K562 (cell line): ENCODE data around the gene SOST. TPM values are rescaled to one million over a fixed set of nuclear protein-coding genes. Genes with fewer than 3 reads are reported as not detected.

Source experiments
- BMI1 ChIP-seq: fragments of 150-350 bp; IDR thresholded peaks from 2 replicates; pipeline ENCODE4 v1.6.1; 2014; ENCODE audit warnings: low read length
- C11orf30 ChIP-seq: fragments of 450-650 bp; IDR thresholded peaks from 2 replicates; pipeline ENCODE4 v1.6.1; 2016; ENCODE audit warnings: low read depth, mild to moderate bottlenecking
- DACH1 ChIP-seq: fragments of 450-650 bp; IDR thresholded peaks from 2 replicates; pipeline ENCODE4 v1.6.1; 2018; ENCODE audit not compliant: partially characterized antibody
- EP400 ChIP-seq: fragments of 450-650 bp; IDR thresholded peaks from 2 replicates; pipeline ENCODE4 v1.6.1; 2017; ENCODE audit warnings: antibody characterized with exemption, mild to moderate bottlenecking, moderate library complexity
- GTF2A2 ChIP-seq: IDR thresholded peaks from 2 replicates; pipeline ENCODE4 v1.6.1; 2016; ENCODE audit warnings: mild to moderate bottlenecking, missing genetic modification characterization, missing compliant biosample characterization
- RBM39 ChIP-seq: fragments of 200-400 bp; formaldehyde crosslinking; optimal IDR thresholded peaks from 2 replicates; pipeline ENCODE3; 2018; ENCODE audit warnings: low read depth, low read length
- RHOXF2B ChIP-seq: fragments of 250-450 bp; sonication (Bioruptor Pico); conservative IDR thresholded peaks from 2 replicates; pipeline ENCODE4 v1.5.1; 2021
- SAFB2 ChIP-seq: fragments of 200-400 bp; formaldehyde crosslinking; IDR thresholded peaks from 2 replicates; pipeline ENCODE4 v1.6.1; 2018; ENCODE audit warnings: borderline replicate concordance, low read length, low read depth, moderate library complexity; ENCODE audit not compliant: severe bottlenecking
- SRSF9 ChIP-seq: fragments of 200-400 bp; formaldehyde crosslinking; IDR thresholded peaks from 2 replicates; pipeline ENCODE4 v1.6.1; 2017; ENCODE audit warnings: low read depth, low read length, borderline replicate concordance
- SUPT5H ChIP-seq: fragments of 450-650 bp; IDR thresholded peaks from 2 replicates; pipeline ENCODE4 v1.6.1; 2016
- ZNF717 ChIP-seq: fragments of 250-450 bp; sonication (Bioruptor Pico); IDR thresholded peaks from 2 replicates; pipeline ENCODE4 v1.5.0; 2021
- polyA plus RNA-seq, 8 experiments: library from polyadenylated mRNA; depleted of rRNA in 4 of 8; stranded (reverse) in 5 of 8; unstranded in 3 of 8; fragments of >200 nt; fragmentation: Nextera tagmentation in 2 of 8; fragmentation: Illumina TruSeq in 1 of 8; extraction: Ambion mirVana in 2 of 8; extraction: Trizol in 1 of 8; gene quantifications; 2 replicates each; pipeline versions ENCODE4 v1.2.1 to v1.2.3, GENCODE V29; 2011 to 2014; ENCODE audit warnings: inconsistent platforms in 1 of 8, missing spikeins in 1 of 8
- total RNA-seq, 7 experiments: library from RNA; depleted of rRNA in 6 of 7; stranded (reverse); fragments of >200 nt in 6 of 7; fragmentation: Illumina TruSeq in 2 of 7; extraction: Trizol in 2 of 7; gene quantifications; 2 replicates each; pipeline versions ENCODE4 v1.2.1 to v1.2.3, GENCODE V29; 2011 to 2021; ENCODE audit warnings: low replicate concordance in 1 of 7
- TF ChIP-seq, protein P1 (sequence below): fragments of 250-450 bp; sonication (Bioruptor Pico); IDR thresholded peaks from 2 replicates; pipeline ENCODE4 v1.5.0; 2022; ENCODE audit warnings: mild to moderate bottlenecking
- TF ChIP-seq, protein P2 (sequence below), 2 experiments: fragments of 200-800 bp in 1 of 2; sonication (Bioruptor generic) in 1 of 2; sonication (generic) in 1 of 2; formaldehyde crosslinking in 1 of 2; IDR thresholded peaks in 1 of 2; conservative IDR thresholded peaks in 1 of 2; 2 replicates each; pipeline versions ENCODE4 v1.5.0 to v1.6.1; 2016 to 2020; ENCODE audit warnings: missing compliant biosample characterization in 1 of 2, missing genetic modification characterization in 1 of 2, missing genetic modification reagents in 1 of 2
- TF ChIP-seq, protein P3 (sequence below), 2 experiments: IDR thresholded peaks; 2 replicates each; pipeline ENCODE4 v1.6.1; 2011; ENCODE audit warnings: borderline replicate concordance in 1 of 2, control low read depth in 1 of 2, low read depth in 1 of 2, low read length in 1 of 2, mild to moderate bottlenecking in 1 of 2, mixed read lengths in 1 of 2, moderate library complexity in 1 of 2; ENCODE audit not compliant: insufficient read depth in 1 of 2, insufficient read length in 1 of 2, poor library complexity in 1 of 2, severe bottlenecking in 1 of 2; ENCODE audit errors: extremely low read depth in 1 of 2
- TF ChIP-seq, protein P4 (sequence below), 3 experiments: IDR thresholded peaks in 2 of 3; conservative IDR thresholded peaks in 1 of 3; 2 replicates each; pipeline ENCODE4 v1.5.1; 2011 to 2012; ENCODE audit warnings: low read length in 3 of 3, mild to moderate bottlenecking in 3 of 3, control low read depth in 2 of 3, improper control_type of control experiment in 1 of 3, inconsistent platforms in 1 of 3, low read depth in 1 of 3, mixed read lengths in 1 of 3, moderate library complexity in 1 of 3; ENCODE audit not compliant: insufficient read depth in 2 of 3
- TF ChIP-seq, protein P5 (sequence below): sonication (generic); formaldehyde crosslinking; IDR thresholded peaks from 2 replicates; pipeline ENCODE4 v1.9.0; 2022; ENCODE audit warnings: mild to moderate bottlenecking, missing genetic modification reagents
- TF ChIP-seq, protein P6 (sequence below), 2 experiments: fragments of 250-450 bp in 1 of 2; fragments of 450-650 bp in 1 of 2; sonication (Bioruptor Pico) in 1 of 2; IDR thresholded peaks; 2 replicates each; pipeline versions ENCODE4 v1.6.1 to v1.8.0; 2016 to 2021; ENCODE audit warnings: mild to moderate bottlenecking in 2 of 2, moderate library complexity in 2 of 2, missing compliant biosample characterization in 1 of 2, missing genetic modification characterization in 1 of 2

SOST gene
- total and polyA plus RNA-seq, 9 of the 15 experiments (the other 6 are each of a cell fraction or from before 2014, with no cell fraction given): not detected

DNA sequence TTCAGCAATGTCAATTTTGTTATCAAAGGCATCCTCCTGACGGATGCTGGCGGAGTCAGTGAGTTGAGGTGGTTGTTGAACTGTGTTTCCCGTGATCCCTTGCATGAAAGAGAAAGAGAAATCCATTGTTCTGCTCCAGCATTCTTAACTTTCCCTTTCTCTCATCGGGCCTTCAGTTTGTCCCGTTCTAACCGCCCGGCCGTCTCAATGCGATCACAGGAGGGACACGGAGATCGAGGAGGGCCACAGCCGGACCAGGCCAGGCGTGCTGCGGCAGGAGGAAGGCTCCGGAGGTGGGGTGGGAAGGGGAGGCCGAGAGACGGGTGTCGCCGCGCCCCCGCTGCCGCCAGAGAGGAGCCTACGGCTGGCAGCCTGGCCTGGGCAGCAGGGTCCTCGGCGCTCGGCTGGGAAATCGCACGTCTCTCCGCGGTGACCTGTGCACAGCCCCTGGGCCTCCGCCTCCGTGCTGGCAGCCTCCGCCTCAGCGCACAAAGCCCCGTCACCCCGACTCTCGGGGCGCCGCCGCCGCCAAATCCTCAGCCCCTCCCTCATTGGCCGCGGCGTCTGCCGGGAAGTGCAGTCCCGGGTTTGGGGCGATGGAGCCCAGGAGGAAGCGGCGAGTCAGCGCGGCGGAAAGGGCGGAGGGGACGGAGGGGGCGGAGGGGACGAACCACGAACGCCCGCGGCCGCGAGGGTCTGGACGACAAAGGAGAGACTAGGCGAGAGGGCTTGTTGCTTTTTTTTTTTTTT is 38.1 kb downstream of the SOST start (continued):
- TF ChIP-seq SAFB2: no peak
- no peak for TF ChIP-seq GTF2A2
- TF ChIP-seq, protein P1, sequence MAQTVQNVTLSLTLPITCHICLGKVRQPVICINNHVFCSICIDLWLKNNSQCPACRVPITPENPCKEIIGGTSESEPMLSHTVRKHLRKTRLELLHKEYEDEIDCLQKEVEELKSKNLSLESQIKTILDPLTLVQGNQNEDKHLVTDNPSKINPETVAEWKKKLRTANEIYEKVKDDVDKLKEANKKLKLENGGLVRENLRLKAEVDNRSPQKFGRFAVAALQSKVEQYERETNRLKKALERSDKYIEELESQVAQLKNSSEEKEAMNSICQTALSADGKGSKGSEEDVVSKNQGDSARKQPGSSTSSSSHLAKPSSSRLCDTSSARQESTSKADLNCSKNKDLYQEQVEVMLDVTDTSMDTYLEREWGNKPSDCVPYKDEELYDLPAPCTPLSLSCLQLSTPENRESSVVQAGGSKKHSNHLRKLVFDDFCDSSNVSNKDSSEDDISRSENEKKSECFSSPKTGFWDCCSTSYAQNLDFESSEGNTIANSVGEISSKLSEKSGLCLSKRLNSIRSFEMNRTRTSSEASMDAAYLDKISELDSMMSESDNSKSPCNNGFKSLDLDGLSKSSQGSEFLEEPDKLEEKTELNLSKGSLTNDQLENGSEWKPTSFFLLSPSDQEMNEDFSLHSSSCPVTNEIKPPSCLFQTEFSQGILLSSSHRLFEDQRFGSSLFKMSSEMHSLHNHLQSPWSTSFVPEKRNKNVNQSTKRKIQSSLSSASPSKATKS (CRISPR knock-in tag): no peak
- TF ChIP-seq, protein P2, sequence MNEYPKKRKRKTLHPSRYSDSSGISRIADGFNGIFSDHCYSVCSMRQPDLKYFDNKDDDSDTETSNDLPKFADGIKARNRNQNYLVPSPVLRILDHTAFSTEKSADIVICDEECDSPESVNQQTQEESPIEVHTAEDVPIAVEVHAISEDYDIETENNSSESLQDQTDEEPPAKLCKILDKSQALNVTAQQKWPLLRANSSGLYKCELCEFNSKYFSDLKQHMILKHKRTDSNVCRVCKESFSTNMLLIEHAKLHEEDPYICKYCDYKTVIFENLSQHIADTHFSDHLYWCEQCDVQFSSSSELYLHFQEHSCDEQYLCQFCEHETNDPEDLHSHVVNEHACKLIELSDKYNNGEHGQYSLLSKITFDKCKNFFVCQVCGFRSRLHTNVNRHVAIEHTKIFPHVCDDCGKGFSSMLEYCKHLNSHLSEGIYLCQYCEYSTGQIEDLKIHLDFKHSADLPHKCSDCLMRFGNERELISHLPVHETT (CRISPR knock-in tag; conservative IDR thresholded peaks at IDR 0.05 in 1 of 2, IDR thresholded peaks at IDR 0.05 in 1 of 2): no peak
- TF ChIP-seq SRSF9: no peak
- TF ChIP-seq, protein P3, sequence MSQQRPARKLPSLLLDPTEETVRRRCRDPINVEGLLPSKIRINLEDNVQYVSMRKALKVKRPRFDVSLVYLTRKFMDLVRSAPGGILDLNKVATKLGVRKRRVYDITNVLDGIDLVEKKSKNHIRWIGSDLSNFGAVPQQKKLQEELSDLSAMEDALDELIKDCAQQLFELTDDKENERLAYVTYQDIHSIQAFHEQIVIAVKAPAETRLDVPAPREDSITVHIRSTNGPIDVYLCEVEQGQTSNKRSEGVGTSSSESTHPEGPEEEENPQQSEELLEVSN (IDR thresholded peaks at IDR 0.05; ENCODE audit: borderline replicate concordance in 1 of 2, extremely low read depth in 1 of 2, insufficient read depth in 1 of 2, insufficient read length in 1 of 2, low read depth in 1 of 2, low read length in 1 of 2, poor library complexity in 1 of 2, severe bottlenecking in 1 of 2): peak in 1 of 2 experiments; percentile 18
- TF ChIP-seq BMI1: no peak
- no peak for TF ChIP-seq C11orf30
- TF ChIP-seq SUPT5H: 0 out of 2 replicates have a peak, but pooled peaks have one; percentile 17
- TF ChIP-seq, protein P4, sequence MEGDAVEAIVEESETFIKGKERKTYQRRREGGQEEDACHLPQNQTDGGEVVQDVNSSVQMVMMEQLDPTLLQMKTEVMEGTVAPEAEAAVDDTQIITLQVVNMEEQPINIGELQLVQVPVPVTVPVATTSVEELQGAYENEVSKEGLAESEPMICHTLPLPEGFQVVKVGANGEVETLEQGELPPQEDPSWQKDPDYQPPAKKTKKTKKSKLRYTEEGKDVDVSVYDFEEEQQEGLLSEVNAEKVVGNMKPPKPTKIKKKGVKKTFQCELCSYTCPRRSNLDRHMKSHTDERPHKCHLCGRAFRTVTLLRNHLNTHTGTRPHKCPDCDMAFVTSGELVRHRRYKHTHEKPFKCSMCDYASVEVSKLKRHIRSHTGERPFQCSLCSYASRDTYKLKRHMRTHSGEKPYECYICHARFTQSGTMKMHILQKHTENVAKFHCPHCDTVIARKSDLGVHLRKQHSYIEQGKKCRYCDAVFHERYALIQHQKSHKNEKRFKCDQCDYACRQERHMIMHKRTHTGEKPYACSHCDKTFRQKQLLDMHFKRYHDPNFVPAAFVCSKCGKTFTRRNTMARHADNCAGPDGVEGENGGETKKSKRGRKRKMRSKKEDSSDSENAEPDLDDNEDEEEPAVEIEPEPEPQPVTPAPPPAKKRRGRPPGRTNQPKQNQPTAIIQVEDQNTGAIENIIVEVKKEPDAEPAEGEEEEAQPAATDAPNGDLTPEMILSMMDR (IDR thresholded peaks at IDR 0.05 in 2 of 3, conservative IDR thresholded peaks at IDR 0.05 in 1 of 3; ENCODE audit: insufficient read depth in 2 of 3, low read depth in 1 of 3, low read length in 3 of 3): no peak
- no peak for TF ChIP-seq RHOXF2B
- TF ChIP-seq, protein P5, sequence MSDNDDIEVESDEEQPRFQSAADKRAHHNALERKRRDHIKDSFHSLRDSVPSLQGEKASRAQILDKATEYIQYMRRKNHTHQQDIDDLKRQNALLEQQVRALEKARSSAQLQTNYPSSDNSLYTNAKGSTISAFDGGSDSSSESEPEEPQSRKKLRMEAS: no peak
- TF ChIP-seq, protein P6, sequence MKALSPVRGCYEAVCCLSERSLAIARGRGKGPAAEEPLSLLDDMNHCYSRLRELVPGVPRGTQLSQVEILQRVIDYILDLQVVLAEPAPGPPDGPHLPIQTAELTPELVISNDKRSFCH (CRISPR knock-in tag; IDR thresholded peaks at IDR 0.05): no peak
- TF ChIP-seq, protein P6 (tag; IDR thresholded peaks at IDR 0.05): no peak
- no peak for TF ChIP-seq DACH1
- TF ChIP-seq ZNF717 (CRISPR knock-in tag): no peak
- TF ChIP-seq EP400: no peak
- TF ChIP-seq RBM39: no peak
